Measurements from ENCODE around the gene MTA3. TPM values are rescaled to one million over a fixed set of nuclear protein-coding genes. Genes with fewer than 3 reads are reported as not detected.

The MTA3 gene
- total and polyA plus RNA-seq, 9 of the 15 experiments (the other 6 are each of a cell fraction or from before 2014, with no cell fraction given) = 12.4 to 39.6 (median 23.5) TPM

GRCh38 chr2:42748840-42749239, 180.4 kb downstream of the MTA3 start (continued):
- TF ChIP-seq REST (IDR thresholded peaks at IDR 0.05; ENCODE audit: borderline replicate concordance) = peak; percentile 72
- no peak for TF ChIP-seq REST (CRISPR knock-in tag; IDR thresholded peaks at IDR 0.05; ENCODE audit: low read depth)
- 0 out of 2 replicates have a peak, but pooled peaks have one; percentile 23 for TF ChIP-seq MIER1 (IDR thresholded peaks at IDR 0.05; ENCODE audit: low read depth)
- TF ChIP-seq EHMT2 (IDR thresholded peaks at IDR 0.05) = peak; percentile 63; the same call in 1 of the 2 replicates
- TF ChIP-seq MXD1 (CRISPR knock-in tag; IDR thresholded peaks at IDR 0.05; ENCODE audit: borderline replicate concordance, poor library complexity, severe bottlenecking) = no peak
- no peak for TF ChIP-seq ELF1 (tag; IDR thresholded peaks at IDR 0.05)
- no peak for TF ChIP-seq ZNF764 (CRISPR knock-in tag; IDR thresholded peaks at IDR 0.05; ENCODE audit: low read depth)
- TF ChIP-seq PRDM10 (IDR thresholded peaks at IDR 0.05; ENCODE audit: partially characterized antibody) = no peak
- no peak for TF ChIP-seq NONO (IDR thresholded peaks at IDR 0.05; ENCODE audit: low read depth in 2 of 2, low read length in 1 of 2)
- no peak for TF ChIP-seq PHB2 (IDR thresholded peaks at IDR 0.05; ENCODE audit: low read depth)
- no peak for TF ChIP-seq GATAD2B (IDR thresholded peaks at IDR 0.05; ENCODE audit: borderline replicate concordance)
- TF ChIP-seq STAT5B (CRISPR knock-in tag; IDR thresholded peaks at IDR 0.05) = no peak
- TF ChIP-seq THRB (CRISPR knock-in tag; conservative IDR thresholded peaks at IDR 0.05) = no peak

Measured in K562 (cell line).